Erythroblast (primary cell): ENCODE measurements around the gene FOXP2.

ENCODE experiments used
- GATA1 ChIP-seq: IDR thresholded peaks from 2 replicates; pipeline ENCODE4 v1.6.1; 2011; ENCODE audit warnings: low read depth, mild to moderate bottlenecking, control low read depth, low read length, moderate library complexity
- POLR2A ChIP-seq: IDR thresholded peaks from 2 replicates; pipeline ENCODE4 v1.6.1; 2011; ENCODE audit warnings: mild to moderate bottlenecking, low read length

DNA sequence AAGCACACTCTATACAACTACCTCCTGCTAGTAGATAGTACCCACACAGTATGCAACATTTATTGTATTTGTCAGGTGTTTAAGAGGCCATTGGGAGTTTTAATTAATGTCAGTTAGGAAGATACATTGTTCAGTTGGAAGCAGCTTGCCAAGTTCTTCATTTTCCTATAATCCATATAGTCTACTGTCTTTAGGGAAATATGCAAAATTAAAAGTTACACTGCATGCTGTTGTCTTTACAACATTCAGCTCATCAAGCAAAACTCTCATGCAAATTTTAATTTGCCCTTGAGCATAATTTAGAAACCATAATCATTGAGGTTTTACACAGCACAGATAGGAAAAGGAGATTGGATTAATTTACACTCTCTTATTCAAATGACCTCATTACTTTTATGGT is 17.4 kb downstream of the FOXP2 start:
- TF ChIP-seq POLR2A (no peak), GATA1 (no peak)
